ENCODE measurements around the gene KDM6B.

The KDM6B gene

DNA sequence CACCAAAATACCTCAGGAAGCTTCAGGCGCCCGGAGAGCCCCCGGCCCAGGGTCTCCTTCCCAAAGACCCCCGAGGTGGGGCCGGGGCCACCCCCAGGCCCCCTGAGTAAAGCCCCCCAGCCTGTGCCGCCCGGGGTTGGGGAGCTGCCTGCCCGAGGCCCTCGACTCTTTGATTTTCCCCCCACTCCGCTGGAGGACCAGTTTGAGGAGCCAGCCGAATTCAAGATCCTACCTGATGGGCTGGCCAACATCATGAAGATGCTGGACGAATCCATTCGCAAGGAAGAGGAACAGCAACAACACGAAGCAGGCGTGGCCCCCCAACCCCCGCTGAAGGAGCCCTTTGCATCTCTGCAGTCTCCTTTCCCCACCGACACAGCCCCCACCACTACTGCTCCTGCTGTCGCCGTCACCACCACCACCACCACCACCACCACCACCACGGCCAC, 14.1 kb downstream of the KDM6B start:
- Histone ChIP-seq H3K27me3 (no peaks in the 10 kb centered on the region), H3K4me1 (peaks cover 3% of the 10 kb centered on the region; the same call in 1 of the 2 replicates), H3K9me3 (no peaks in the 10 kb centered on the region), H3K4me3 (ENCODE audit: low read depth, low read length) (no peak overlapping the region), H3K36me3 (peaks cover 33% of the 10 kb centered on the region)
- DNase-seq, result no peak
- TF ChIP-seq, protein P1, sequence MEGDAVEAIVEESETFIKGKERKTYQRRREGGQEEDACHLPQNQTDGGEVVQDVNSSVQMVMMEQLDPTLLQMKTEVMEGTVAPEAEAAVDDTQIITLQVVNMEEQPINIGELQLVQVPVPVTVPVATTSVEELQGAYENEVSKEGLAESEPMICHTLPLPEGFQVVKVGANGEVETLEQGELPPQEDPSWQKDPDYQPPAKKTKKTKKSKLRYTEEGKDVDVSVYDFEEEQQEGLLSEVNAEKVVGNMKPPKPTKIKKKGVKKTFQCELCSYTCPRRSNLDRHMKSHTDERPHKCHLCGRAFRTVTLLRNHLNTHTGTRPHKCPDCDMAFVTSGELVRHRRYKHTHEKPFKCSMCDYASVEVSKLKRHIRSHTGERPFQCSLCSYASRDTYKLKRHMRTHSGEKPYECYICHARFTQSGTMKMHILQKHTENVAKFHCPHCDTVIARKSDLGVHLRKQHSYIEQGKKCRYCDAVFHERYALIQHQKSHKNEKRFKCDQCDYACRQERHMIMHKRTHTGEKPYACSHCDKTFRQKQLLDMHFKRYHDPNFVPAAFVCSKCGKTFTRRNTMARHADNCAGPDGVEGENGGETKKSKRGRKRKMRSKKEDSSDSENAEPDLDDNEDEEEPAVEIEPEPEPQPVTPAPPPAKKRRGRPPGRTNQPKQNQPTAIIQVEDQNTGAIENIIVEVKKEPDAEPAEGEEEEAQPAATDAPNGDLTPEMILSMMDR (IDR thresholded peaks at IDR 0.05; ENCODE audit: low read depth, low read length), result no peak

DNA sequence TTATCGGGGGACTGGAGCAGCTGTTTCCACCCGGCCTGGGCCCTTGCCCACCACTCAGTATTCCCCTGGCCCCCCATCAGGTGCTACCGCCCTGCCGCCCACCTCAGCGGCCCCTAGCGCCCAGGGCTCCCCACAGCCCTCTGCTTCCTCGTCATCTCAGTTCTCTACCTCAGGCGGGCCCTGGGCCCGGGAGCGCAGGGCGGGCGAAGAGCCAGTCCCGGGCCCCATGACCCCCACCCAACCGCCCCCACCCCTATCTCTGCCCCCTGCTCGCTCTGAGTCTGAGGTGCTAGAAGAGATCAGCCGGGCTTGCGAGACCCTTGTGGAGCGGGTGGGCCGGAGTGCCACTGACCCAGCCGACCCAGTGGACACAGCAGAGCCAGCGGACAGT, 14.7 kb downstream of the KDM6B start:
- TF ChIP-seq, protein P1 (IDR thresholded peaks at IDR 0.05; ENCODE audit: low read depth, low read length), result no peak
- no peak overlapping the region for H3K4me3 ChIP-seq (ENCODE audit: low read depth, low read length)
- peaks cover 33% of the 10 kb centered on the region for H3K36me3 ChIP-seq
- no peaks in the 10 kb centered on the region for H3K27me3 ChIP-seq
- H3K4me1 ChIP-seq, result peaks cover 3% of the 10 kb centered on the region; the same call in 1 of the 2 replicates
- no peak for DNase-seq
- no peaks in the 10 kb centered on the region for H3K9me3 ChIP-seq

DNA sequence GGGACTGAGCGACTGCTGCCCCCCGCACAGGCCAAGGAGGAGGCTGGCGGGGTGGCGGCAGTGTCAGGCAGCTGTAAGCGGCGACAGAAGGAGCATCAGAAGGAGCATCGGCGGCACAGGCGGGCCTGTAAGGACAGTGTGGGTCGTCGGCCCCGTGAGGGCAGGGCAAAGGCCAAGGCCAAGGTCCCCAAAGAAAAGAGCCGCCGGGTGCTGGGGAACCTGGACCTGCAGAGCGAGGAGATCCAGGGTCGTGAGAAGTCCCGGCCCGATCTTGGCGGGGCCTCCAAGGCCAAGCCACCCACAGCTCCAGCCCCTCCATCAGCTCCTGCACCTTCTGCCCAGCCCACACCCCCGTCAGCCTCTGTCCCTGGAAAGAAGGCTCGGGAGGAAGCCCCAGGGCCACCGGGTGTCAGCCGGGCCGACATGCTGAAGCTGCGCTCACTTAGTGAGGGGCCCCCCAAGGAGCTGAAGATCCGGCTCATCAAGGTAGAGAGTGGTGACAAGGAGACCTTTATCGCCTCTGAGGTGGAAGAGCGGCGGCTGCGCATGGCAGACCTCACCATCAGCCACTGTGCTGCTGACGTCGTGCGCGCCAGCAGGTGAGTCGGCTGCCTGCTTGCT, 15.2 kb downstream of the KDM6B start:
- peaks cover 3% of the 10 kb centered on the region; the same call in 1 of the 2 replicates for H3K4me1 ChIP-seq
- no peak for DNase-seq
- no peaks in the 10 kb centered on the region for H3K9me3 ChIP-seq
- TF ChIP-seq, protein P1 (IDR thresholded peaks at IDR 0.05; ENCODE audit: low read depth, low read length), result no peak
- H3K27me3 ChIP-seq, result no peaks in the 10 kb centered on the region
- peaks cover 33% of the 10 kb centered on the region for H3K36me3 ChIP-seq
- H3K4me3 ChIP-seq (ENCODE audit: low read depth, low read length), result no peak overlapping the region

DNA sequence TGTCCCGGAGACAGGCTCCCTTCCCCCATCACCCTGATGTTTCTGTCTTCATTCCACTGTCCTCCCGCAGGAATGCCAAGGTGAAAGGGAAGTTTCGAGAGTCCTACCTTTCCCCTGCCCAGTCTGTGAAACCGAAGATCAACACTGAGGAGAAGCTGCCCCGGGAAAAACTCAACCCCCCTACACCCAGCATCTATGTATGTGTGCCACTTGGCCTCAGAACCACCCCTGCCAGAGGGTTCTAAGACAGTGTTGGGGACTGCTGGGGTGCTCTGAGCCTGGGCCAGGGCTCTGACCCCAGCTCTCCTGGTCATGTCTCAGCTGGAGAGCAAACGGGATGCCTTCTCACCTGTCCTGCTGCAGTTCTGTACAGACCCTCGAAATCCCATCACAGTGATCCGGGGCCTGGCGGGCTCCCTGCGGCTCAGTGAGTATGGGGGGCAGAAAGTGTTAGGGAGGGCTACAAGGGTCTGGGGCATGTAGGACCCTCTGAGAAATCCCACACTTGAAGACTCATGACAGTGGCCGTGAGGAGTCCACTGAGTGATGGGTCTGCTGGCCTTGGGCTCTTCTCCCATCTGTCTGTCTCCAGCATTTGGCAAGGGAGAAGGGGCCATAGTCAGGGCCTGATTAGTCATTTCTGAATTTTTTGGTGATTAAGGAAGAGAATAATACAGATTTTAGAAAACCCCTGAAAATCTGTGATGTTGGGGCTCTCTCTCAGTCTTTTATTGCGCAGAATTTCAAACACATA, 15.9 kb downstream of the KDM6B start:
- TF ChIP-seq, protein P1 (IDR thresholded peaks at IDR 0.05; ENCODE audit: low read depth, low read length), result no peak
- Histone ChIP-seq H3K9me3 (no peaks in the 10 kb centered on the region), H3K4me1 (peaks cover 3% of the 10 kb centered on the region; the same call in 1 of the 2 replicates), H3K4me3 (ENCODE audit: low read depth, low read length) (no peak overlapping the region), H3K27me3 (no peaks in the 10 kb centered on the region), H3K36me3 (peaks cover 33% of the 10 kb centered on the region)
- no peak for DNase-seq

DNA sequence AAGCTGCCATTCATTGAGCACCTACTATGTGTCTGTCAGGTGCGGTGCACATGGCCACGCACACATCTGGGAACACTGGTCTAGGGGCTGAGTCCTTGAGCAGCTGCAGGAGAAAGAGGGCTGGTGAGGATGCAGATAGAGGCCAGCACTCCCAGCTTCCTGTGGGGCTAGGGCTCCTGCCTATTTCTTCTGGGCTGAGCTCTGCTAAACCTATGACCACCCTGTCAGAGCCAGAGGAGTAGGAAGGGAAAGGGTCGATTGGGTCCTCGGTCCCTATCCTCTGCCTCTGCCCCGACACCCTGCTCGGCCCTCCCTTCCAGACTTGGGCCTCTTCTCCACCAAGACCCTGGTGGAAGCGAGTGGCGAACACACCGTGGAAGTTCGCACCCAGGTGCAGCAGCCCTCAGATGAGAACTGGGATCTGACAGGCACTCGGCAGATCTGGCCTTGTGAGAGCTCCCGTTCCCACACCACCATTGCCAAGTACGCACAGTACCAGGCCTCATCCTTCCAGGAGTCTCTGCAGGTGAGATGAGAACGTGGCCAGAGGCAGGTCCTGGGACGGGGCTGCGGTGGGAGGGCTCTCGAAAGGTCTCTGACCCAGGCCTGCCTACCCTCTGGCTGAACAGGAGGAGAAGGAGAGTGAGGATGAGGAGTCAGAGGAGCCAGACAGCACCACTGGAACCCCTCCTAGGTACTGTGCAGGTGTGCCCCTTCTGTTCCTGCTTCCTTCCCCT, 16.9 kb downstream of the KDM6B start:
- peaks cover 28% of the 10 kb centered on the region for H3K36me3 ChIP-seq

More for the DNA sequence above, 16.9 kb downstream of the KDM6B start:
- H3K27me3 ChIP-seq, result no peaks in the 10 kb centered on the region
- no peaks in the 10 kb centered on the region for H3K9me3 ChIP-seq
- TF ChIP-seq, protein P1 (IDR thresholded peaks at IDR 0.05; ENCODE audit: low read depth, low read length), result no peak
- peaks cover 3% of the 10 kb centered on the region; the same call in 1 of the 2 replicates for H3K4me1 ChIP-seq
- H3K4me3 ChIP-seq (ENCODE audit: low read depth, low read length), result no peak overlapping the region
- DNase-seq, result no peak
